ENCODE measurements around the gene PNPT1.
"Not testable (repeated sequence)": the region's sequence is repeated elsewhere in the genome, so short reads cannot be mapped to it uniquely, and the experiment has no call there.

GRCh38 chr2:55715178-55715577 is 21.5 kb upstream of the PNPT1 start:
- not testable (repeated sequence) for TF ChIP-seq POLR2A (IDR thresholded peaks at IDR 0.05; ENCODE audit: low read length); GATA1 (IDR thresholded peaks at IDR 0.05; ENCODE audit: low read depth, low read length)

Measured in erythroblast (primary cell).